Epithelial cell of esophagus (primary cell): ENCODE measurements around the gene CCDC126.

Experiments used
- DNase-seq: peaks from one replicate; pipeline ENCODE4 v3.0.0; 2010; ENCODE audit warnings: low read depth
- H3K4me3 ChIP-seq: 2 replicates; pipeline ENCODE4 v1.5.1; 2011; ENCODE audit warnings: mild to moderate bottlenecking, low read length, control low read depth
- CTCF ChIP-seq: IDR thresholded peaks from 2 replicates; pipeline ENCODE4 v1.5.1; 2011; ENCODE audit warnings: low read depth, mild to moderate bottlenecking, low read length, control low read depth, inconsistent platforms; ENCODE audit not compliant: insufficient read depth; ENCODE audit errors: missing control alignments

The CCDC126 gene

GRCh38 chr7:23622506-23622925, 25.3 kb downstream of the CCDC126 start:
- no peak for TF ChIP-seq CTCF

GRCh38 chr7:23628370-23628769, 31.2 kb downstream of the CCDC126 start:
- no peak for DNase-seq
- no peak for TF ChIP-seq CTCF
- H3K4me3 ChIP-seq = no peak overlapping the region

More at GRCh38 chr7:23622506-23622925, 25.3 kb downstream of the CCDC126 start:
- no peak overlapping the region for H3K4me3 ChIP-seq
- DNase-seq = peak; percentile 15

- no peak for DNase-seq
- no peak overlapping the region for H3K4me3 ChIP-seq
Measured at GRCh38 chr7:23633417-23633816, 36.2 kb downstream of the CCDC126 start.

GRCh38 chr7:23645822-23646221, 48.6 kb downstream of the CCDC126 start:
- TF ChIP-seq CTCF = no peak
- DNase-seq = no peak
- no peak overlapping the region for H3K4me3 ChIP-seq

More at GRCh38 chr7:23633417-23633816, 36.2 kb downstream of the CCDC126 start:
- no peak for TF ChIP-seq CTCF

GRCh38 chr7:23653942-23654341, 56.8 kb downstream of the CCDC126 start:
- TF ChIP-seq CTCF = no peak
- H3K4me3 ChIP-seq = no peak overlapping the region
- no peak for DNase-seq

GRCh38 chr7:23654508-23654907, 57.3 kb downstream of the CCDC126 start:
- DNase-seq = peak; percentile 36
- peak; percentile 36 for TF ChIP-seq CTCF
- H3K4me3 ChIP-seq = no peak overlapping the region

GRCh38 chr7:23655433-23655832, 58.3 kb downstream of the CCDC126 start:
- TF ChIP-seq CTCF = no peak
- DNase-seq = no peak
- no peak overlapping the region for H3K4me3 ChIP-seq
